NCI-H1436 (cell line): ENCODE data around the gene RMC1.
"Not testable (repeated sequence)": the region's sequence is repeated elsewhere in the genome, so short reads cannot be mapped to it uniquely, and the experiment has no call there.

Experiments used
- DNase-seq: peaks from one replicate; lab custom pipeline; 2025; lab: John Stamatoyannopoulos, UW

Gene RMC1

GRCh38 chr18:23563377-23564043 is 60.2 kb downstream of the RMC1 start:
- no peak for DNase-seq

GRCh38 chr18:23565916-23566547 is 62.7 kb downstream of the RMC1 start:
- no peak for DNase-seq

- no peak for DNase-seq
Observed at GRCh38 chr18:23567671-23568070, 64.4 kb downstream of the RMC1 start.

GRCh38 chr18:23568281-23569138 is 65.2 kb downstream of the RMC1 start:
- no peak for DNase-seq

- DNase-seq: no peak
Observed at GRCh38 chr18:23569299-23570063, 66.2 kb downstream of the RMC1 start.

- DNase-seq: no peak
Observed at GRCh38 chr18:23570912-23571504, 67.7 kb downstream of the RMC1 start.

GRCh38 chr18:23572012-23572411 is 68.7 kb downstream of the RMC1 start:
- no peak for DNase-seq

GRCh38 chr18:23572570-23572969 is 69.3 kb downstream of the RMC1 start:
- DNase-seq: no peak

GRCh38 chr18:23573020-23573419 is 69.7 kb downstream of the RMC1 start:
- no peak for DNase-seq

GRCh38 chr18:23573626-23574431 is 70.5 kb downstream of the RMC1 start:
- DNase-seq: no peak

- no peak for DNase-seq
Observed at GRCh38 chr18:23574611-23575308, 71.4 kb downstream of the RMC1 start.

GRCh38 chr18:23575309-23575651 is 72.0 kb downstream of the RMC1 start:
- DNase-seq: no peak

GRCh38 chr18:23577521-23577920 is 74.2 kb downstream of the RMC1 start:
- not testable (repeated sequence) for DNase-seq

GRCh38 chr18:23578067-23578701 is 74.9 kb downstream of the RMC1 start:
- DNase-seq: no peak

GRCh38 chr18:23578891-23579653 is 75.8 kb downstream of the RMC1 start:
- DNase-seq: no peak

GRCh38 chr18:23580677-23581367 is 77.5 kb downstream of the RMC1 start:
- no peak for DNase-seq
